ENCODE measurements around the gene ARMCX5. TPM values are rescaled to one million over a fixed set of nuclear protein-coding genes. Genes with fewer than 3 reads are reported as not detected.

ARMCX5 gene
- total RNA-seq, result 1 to 10 TPM; 7.2 to 9.6 TPM
- 1 to 10 TPM; 3.2 to 6.5 TPM for polyA plus RNA-seq

GRCh38 chrX:102599084-102599950, at the start of gene ARMCX5:
TSS of gene ARMCX5 (plus strand) at chrX:102599515. CDS start at chrX:102602142, 2,627 bp downstream.
- Histone ChIP-seq H3K27me3 (ENCODE audit: control insufficient read depth in 4 of 4, insufficient read depth in 4 of 4, low read length in 3 of 4) (no peaks in the 10 kb centered on the region), H3K4me3 (ENCODE audit: low read depth in 1 of 3, low read length in 3 of 3) (peak within 1 kb of the TSS; percentile 60 to 94 (median 65))
- under 1% methylated on average over 42 of the region's 42 CpGs for WGBS

More at GRCh38 chrX:102599084-102599950, at the start of gene ARMCX5:
- peak within 1 kb of the TSS; percentile 48 to 88 for H3K9ac ChIP-seq (ENCODE audit: low read depth in 1 of 2, low read length in 2 of 2)
- peak; percentile 65 for DNase-seq (ENCODE audit: low spot score)
- H3K36me3 ChIP-seq (ENCODE audit: control insufficient read depth in 4 of 4, insufficient read depth in 3 of 4, low read depth in 1 of 4, low read length in 3 of 4), result peaks cover 0 to 2% (median 0%) of the 10 kb centered on the region in 4 donors
- peak; percentile 77 for TF ChIP-seq TAF1 (conservative IDR thresholded peaks at IDR 0.05)
- TF ChIP-seq JUND (IDR thresholded peaks at IDR 0.05), result no peak
- TF ChIP-seq YY1 (IDR thresholded peaks at IDR 0.05), result peak; percentile 90
- no peak for TF ChIP-seq HNF4A (conservative IDR thresholded peaks at IDR 0.05)
- TF ChIP-seq NR2F2 (IDR thresholded peaks at IDR 0.05), result no peak
- no peak for TF ChIP-seq ZBTB33 (IDR thresholded peaks at IDR 0.05)
- TF ChIP-seq ATF3 (IDR thresholded peaks at IDR 0.05), result peak; percentile 15
- no peak for TF ChIP-seq EGR1 (IDR thresholded peaks at IDR 0.05; ENCODE audit: low read depth in 2 of 2)
- peak; percentile 70 for TF ChIP-seq REST (IDR thresholded peaks at IDR 0.05)
- no peak for TF ChIP-seq RAD21 (IDR thresholded peaks at IDR 0.05)
- peak in 1 of 2 donors; percentile 13 for TF ChIP-seq RXRA (IDR thresholded peaks at IDR 0.05)
- TF ChIP-seq SP1 (IDR thresholded peaks at IDR 0.05), result peak; percentile 50
- peak; percentile 33 for TF ChIP-seq CTCF (IDR thresholded peaks at IDR 0.05; ENCODE audit: low read depth, low read length, missing input control)
- no peak for TF ChIP-seq GABPA (IDR thresholded peaks at IDR 0.05 in 1 of 2, conservative IDR thresholded peaks at IDR 0.05 in 1 of 2)
- TF ChIP-seq MAX (IDR thresholded peaks at IDR 0.05), result peak; percentile 76
- no peak for TF ChIP-seq HNF4G (IDR thresholded peaks at IDR 0.05)
- peak; percentile 5 for TF ChIP-seq FOXA2 (IDR thresholded peaks at IDR 0.05)
- no peak for TF ChIP-seq FOXA1 (IDR thresholded peaks at IDR 0.05)
- no peaks in the 10 kb centered on the region for H3K9me3 ChIP-seq (ENCODE audit: control insufficient read depth in 4 of 4, low read length in 3 of 4)
- peaks cover 0 to 6% (median 4%) of the 10 kb centered on the region in 4 donors for H3K4me1 ChIP-seq (ENCODE audit: control insufficient read depth in 4 of 4, insufficient read depth in 4 of 4, low read length in 3 of 4)
- peak within 1 kb of the TSS; percentile 55 to 82 for H3K27ac ChIP-seq (ENCODE audit: low read depth in 1 of 2, low read length in 2 of 2)

All from liver (tissue), 9 donors.